ENCODE results near the gene DDI1. TPM values are rescaled to one million over a fixed set of nuclear protein-coding genes. Genes with fewer than 3 reads are reported as not detected.
A peak's percentile ranks its signal among the peaks of the same experiment; 100 is the strongest.

DDI1 gene
- total and polyA plus RNA-seq, 2 of the 13 experiments (the other 11 are each of a cell fraction or from before 2014, with no cell fraction given): not detected

GRCh38 chr11:104043142-104043541 lies 6.7 kb downstream of the DDI1 start:
- TF ChIP-seq, protein P1, sequence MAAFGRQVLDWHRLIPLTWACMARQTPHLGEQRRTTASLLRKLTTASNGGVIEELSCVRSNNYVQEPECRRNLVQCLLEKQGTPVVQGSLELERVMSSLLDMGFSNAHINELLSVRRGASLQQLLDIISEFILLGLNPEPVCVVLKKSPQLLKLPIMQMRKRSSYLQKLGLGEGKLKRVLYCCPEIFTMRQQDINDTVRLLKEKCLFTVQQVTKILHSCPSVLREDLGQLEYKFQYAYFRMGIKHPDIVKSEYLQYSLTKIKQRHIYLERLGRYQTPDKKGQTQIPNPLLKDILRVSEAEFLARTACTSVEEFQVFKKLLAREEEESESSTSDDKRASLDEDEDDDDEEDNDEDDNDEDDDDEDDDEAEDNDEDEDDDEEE (CRISPR knock-in tag; IDR thresholded peaks at IDR 0.05): no peak
- no peak for TF ChIP-seq ZKSCAN8 (CRISPR knock-in tag; IDR thresholded peaks at IDR 0.05; ENCODE audit: borderline replicate concordance)
- peak; percentile 86 for TF ChIP-seq MAFF (IDR thresholded peaks at IDR 0.05; ENCODE audit: low read depth, low read length)
- TF ChIP-seq NCOA2 (CRISPR knock-in tag; IDR thresholded peaks at IDR 0.05): no peak
- no peak for TF ChIP-seq ZNF20 (CRISPR knock-in tag; IDR thresholded peaks at IDR 0.05)
- peak; percentile 89 to 94 for TF ChIP-seq MAFK (conservative IDR thresholded peaks at IDR 0.05 in 1 of 2, IDR thresholded peaks at IDR 0.05 in 1 of 2; ENCODE audit: low read length in 2 of 2)
- no peak for TF ChIP-seq ZBTB46 (CRISPR knock-in tag; IDR thresholded peaks at IDR 0.05; ENCODE audit: borderline replicate concordance)
- TF ChIP-seq, protein P2, sequence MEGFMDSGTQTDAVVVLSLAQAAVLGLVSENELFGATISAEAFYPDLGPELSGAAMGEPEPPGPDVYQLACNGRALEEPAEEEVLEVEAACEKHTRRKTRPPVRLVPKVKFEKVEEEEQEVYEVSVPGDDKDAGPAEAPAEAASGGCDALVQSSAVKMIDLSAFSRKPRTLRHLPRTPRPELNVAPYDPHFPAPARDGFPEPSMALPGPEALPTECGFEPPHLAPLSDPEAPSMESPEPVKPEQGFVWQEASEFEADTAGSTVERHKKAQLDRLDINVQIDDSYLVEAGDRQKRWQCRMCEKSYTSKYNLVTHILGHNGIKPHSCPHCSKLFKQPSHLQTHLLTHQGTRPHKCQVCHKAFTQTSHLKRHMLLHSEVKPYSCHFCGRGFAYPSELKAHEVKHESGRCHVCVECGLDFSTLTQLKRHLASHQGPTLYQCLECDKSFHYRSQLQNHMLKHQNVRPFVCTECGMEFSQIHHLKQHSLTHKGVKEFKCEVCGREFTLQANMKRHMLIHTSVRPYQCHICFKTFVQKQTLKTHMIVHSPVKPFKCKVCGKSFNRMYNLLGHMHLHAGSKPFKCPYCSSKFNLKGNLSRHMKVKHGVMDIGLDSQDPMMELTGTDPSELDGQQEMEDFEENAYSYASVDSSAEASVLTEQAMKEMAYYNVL (CRISPR knock-in tag; IDR thresholded peaks at IDR 0.05; ENCODE audit: borderline replicate concordance): no peak
- no peak for TF ChIP-seq MNT (IDR thresholded peaks at IDR 0.05)
- no peak for TF ChIP-seq ONECUT2 (CRISPR knock-in tag; IDR thresholded peaks at IDR 0.05)
- no peak for FAIRE-seq
- no peaks in the 10 kb centered on the region for H4K20me1 ChIP-seq (ENCODE audit: insufficient read depth, low read length)
- H3K9ac ChIP-seq (ENCODE audit: insufficient read depth, low read depth, low read length): no peak overlapping the region
- no peak overlapping the region for H2AFZ ChIP-seq (ENCODE audit: low read length)
- POLR2A ChIA-PET: no interaction called here
- 0% methylated on average over 4 of the region's 4 CpGs for WGBS (ENCODE audit: low lambda C conversion rate)
- in situ Hi-C loops (cut with HindIII; ENCODE audit: extremely low pct_ligation_motif_present, low pct_unique_long_range_greater_than_20kb) (no loop called here), intact Hi-C loops (cut with micrococcal nuclease; ENCODE audit: unreplicated experiment) (no loop called here)
- no peak overlapping the region for H3K4me3 ChIP-seq (replicated peaks in 1 of 3; ENCODE audit: insufficient read depth in 1 of 3, low read depth in 2 of 3, low read length in 3 of 3)
- no peaks in the 10 kb centered on the region for H3K4me1 ChIP-seq (ENCODE audit: insufficient read depth, low read length)
- H3K27ac ChIP-seq (ENCODE audit: extremely low read length, insufficient read depth, low read length): no peak overlapping the region
- ATAC-seq: no peak
- H3K9me3 ChIP-seq (ENCODE audit: low read length): no peaks in the 10 kb centered on the region
- CTCF ChIA-PET (ENCODE audit: low intra/inter-chr PET ratio, low total read pairs): no interaction called here
- no TSS peak for BruUV-seq (replicated peaks)
- H3K4me2 ChIP-seq (ENCODE audit: low read depth, low read length): no peak overlapping the region
- H3K79me2 ChIP-seq (ENCODE audit: insufficient read depth, low read length): no peaks in the 10 kb centered on the region
- H3K27me3 ChIP-seq (ENCODE audit: control insufficient read depth in 1 of 2, insufficient read depth in 2 of 2, low read length in 2 of 2): no peaks in the 10 kb centered on the region
- no peaks in the 10 kb centered on the region for H3K36me3 ChIP-seq (replicated peaks in 1 of 2; ENCODE audit: control insufficient read depth in 1 of 2, insufficient read depth in 2 of 2, low read length in 2 of 2)
- no peak for DNase-seq (ENCODE audit: low spot score)
